Measurements from ENCODE around the gene TNNI2.

Gene TNNI2

DNA sequence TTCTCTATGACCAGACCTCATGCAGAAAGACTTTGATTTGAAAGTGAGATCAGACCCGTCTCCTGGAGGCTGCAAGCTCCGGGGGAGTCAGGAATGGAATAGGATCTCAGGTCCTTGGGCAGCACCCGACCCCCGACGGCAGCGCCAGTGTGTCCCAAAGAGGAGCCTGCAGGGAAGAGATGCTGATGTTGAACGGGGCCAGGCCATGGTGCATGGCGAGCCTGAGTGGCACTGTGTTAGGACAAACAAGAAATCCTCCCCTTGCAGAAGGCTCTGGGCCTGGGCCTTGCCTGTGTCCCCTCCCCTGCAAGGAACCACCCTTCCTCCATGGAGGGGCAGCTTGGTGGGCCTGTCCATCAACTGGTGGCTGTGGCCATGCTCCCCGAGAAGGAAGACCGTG lies 24.1 kb upstream of the TNNI2 start:
- TF ChIP-seq, protein P1, sequence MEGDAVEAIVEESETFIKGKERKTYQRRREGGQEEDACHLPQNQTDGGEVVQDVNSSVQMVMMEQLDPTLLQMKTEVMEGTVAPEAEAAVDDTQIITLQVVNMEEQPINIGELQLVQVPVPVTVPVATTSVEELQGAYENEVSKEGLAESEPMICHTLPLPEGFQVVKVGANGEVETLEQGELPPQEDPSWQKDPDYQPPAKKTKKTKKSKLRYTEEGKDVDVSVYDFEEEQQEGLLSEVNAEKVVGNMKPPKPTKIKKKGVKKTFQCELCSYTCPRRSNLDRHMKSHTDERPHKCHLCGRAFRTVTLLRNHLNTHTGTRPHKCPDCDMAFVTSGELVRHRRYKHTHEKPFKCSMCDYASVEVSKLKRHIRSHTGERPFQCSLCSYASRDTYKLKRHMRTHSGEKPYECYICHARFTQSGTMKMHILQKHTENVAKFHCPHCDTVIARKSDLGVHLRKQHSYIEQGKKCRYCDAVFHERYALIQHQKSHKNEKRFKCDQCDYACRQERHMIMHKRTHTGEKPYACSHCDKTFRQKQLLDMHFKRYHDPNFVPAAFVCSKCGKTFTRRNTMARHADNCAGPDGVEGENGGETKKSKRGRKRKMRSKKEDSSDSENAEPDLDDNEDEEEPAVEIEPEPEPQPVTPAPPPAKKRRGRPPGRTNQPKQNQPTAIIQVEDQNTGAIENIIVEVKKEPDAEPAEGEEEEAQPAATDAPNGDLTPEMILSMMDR (IDR thresholded peaks at IDR 0.05; ENCODE audit: borderline replicate concordance, control extremely low read depth, extremely low read depth, insufficient read depth, missing control alignments) = no peak
- in situ Hi-C loops (cut with MboI; ENCODE audit: low sequenced_read_pairs, unreplicated experiment) = loop anchor here (10.0 kb wide), 1 partner anchor 120 kb away; the partner anchor contains the start of gene KRTAP5-6
- DNase-seq (ENCODE audit: low spot score) = no peak

GRCh38 chr11:1815311-1815710 lies 23.5 kb upstream of the TNNI2 start:
- in situ Hi-C loops (cut with MboI; ENCODE audit: low sequenced_read_pairs, unreplicated experiment) = loop anchor here (10.0 kb wide), 1 partner anchor 121 kb away; the partner anchor contains the start of gene KRTAP5-6
- TF ChIP-seq, protein P1 (IDR thresholded peaks at IDR 0.05; ENCODE audit: borderline replicate concordance, control extremely low read depth, extremely low read depth, insufficient read depth, missing control alignments) = no peak
- DNase-seq (ENCODE audit: low spot score) = no peak

DNA sequence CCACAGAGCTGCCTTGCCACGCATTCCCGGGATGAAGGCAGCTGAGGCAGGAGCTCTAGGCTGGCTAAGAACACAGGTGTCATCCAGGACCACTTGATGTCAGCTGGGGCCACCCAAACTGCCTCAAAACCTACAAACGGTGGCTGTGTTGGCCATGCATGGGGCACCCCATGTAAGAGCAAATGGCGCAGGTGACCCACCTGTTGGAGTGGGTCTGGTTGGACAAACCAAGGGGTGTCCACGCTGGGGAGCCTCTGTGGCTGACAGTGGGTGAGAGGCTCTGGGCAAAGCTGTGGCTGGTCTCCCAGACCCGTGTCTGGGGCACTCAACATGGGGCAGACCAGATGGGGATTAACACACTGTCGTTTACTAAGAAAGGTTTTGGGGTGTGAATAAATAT lies 23.0 kb upstream of the TNNI2 start:
- TF ChIP-seq, protein P1 (IDR thresholded peaks at IDR 0.05; ENCODE audit: borderline replicate concordance, control extremely low read depth, extremely low read depth, insufficient read depth, missing control alignments) = no peak
- in situ Hi-C loops (cut with MboI; ENCODE audit: low sequenced_read_pairs, unreplicated experiment) = loop anchor here (10.0 kb wide), 1 partner anchor 121 kb away; the partner anchor contains the start of gene KRTAP5-6
- DNase-seq (ENCODE audit: low spot score) = no peak

- DNase-seq (ENCODE audit: low spot score) = no peak
- in situ Hi-C loops (cut with MboI; ENCODE audit: low sequenced_read_pairs, unreplicated experiment) = loop anchor here (10.0 kb wide), 1 partner anchor 122 kb away; the partner anchor contains the start of gene KRTAP5-6
- TF ChIP-seq, protein P1 (IDR thresholded peaks at IDR 0.05; ENCODE audit: borderline replicate concordance, control extremely low read depth, extremely low read depth, insufficient read depth, missing control alignments) = no peak
These were observed 21.8 kb upstream of the TNNI2 start for GRCh38 chr11:1817000-1817399.

- TF ChIP-seq, protein P1 (IDR thresholded peaks at IDR 0.05; ENCODE audit: borderline replicate concordance, control extremely low read depth, extremely low read depth, insufficient read depth, missing control alignments) = no peak
- no peak for DNase-seq (ENCODE audit: low spot score)
- in situ Hi-C loops (cut with MboI; ENCODE audit: low sequenced_read_pairs, unreplicated experiment) = loop anchor here (10.0 kb wide), 1 partner anchor 123 kb away; the partner anchor contains the start of gene KRTAP5-6
These were observed 21.3 kb upstream of the TNNI2 start for GRCh38 chr11:1817511-1817910.

DNA sequence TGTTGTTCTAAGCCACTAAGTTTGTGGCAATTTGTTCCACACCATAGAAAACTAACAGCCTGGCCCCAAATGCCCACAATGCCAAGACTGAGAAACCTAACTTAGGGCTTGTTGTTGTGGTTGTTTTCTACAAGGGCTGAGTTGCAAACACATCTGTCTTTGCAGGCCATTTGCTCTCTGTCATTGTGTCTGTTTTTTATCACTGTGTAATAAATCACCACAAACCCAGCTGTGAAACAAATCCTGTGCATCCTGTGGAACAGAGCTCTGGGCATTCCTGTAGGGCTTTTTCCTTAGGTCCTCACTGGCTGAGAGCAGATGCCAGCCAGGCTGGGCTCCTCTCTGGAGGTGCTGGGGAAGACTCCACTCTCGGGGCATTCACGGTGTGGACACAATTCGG lies 19.7 kb upstream of the TNNI2 start:
- TF ChIP-seq, protein P1 (IDR thresholded peaks at IDR 0.05; ENCODE audit: borderline replicate concordance, control extremely low read depth, extremely low read depth, insufficient read depth, missing control alignments) = no peak
- in situ Hi-C loops (cut with MboI; ENCODE audit: low sequenced_read_pairs, unreplicated experiment) = loop anchor here (10.0 kb wide), 1 partner anchor 124 kb away; the partner anchor contains the start of gene KRTAP5-6

More for the DNA sequence above, 19.7 kb upstream of the TNNI2 start:
- DNase-seq (ENCODE audit: low spot score) = no peak
